Activated naive CD8-positive, alpha-beta T cell treated with anti-CD3 and anti-CD28 coated beads for 36 hours (primary cell): Measurements from ENCODE around the gene UVRAG. TPM values are rescaled to one million over a fixed set of nuclear protein-coding genes. Genes with fewer than 3 reads are reported as not detected.
"Not testable (repeated sequence)": the region's sequence is repeated elsewhere in the genome, so short reads cannot be mapped to it uniquely, and the experiment has no call there.

Experiments used
- DNase-seq: peaks from one replicate; pipeline ENCODE4 v3.0.0; 2021
- H3K27ac Mint-ChIP-seq: one replicate; pipeline ENCODE4 v1.8.0; 2022; ENCODE audit warnings: mild to moderate bottlenecking, moderate library complexity, mixed read lengths
- H3K27me3 Mint-ChIP-seq: one replicate; pipeline ENCODE4 v1.8.0; 2022; ENCODE audit warnings: mild to moderate bottlenecking, mixed read lengths
- H3K36me3 Mint-ChIP-seq: one replicate; pipeline ENCODE4 v1.8.0; 2021; ENCODE audit warnings: mild to moderate bottlenecking, mixed read lengths
- H3K4me1 Mint-ChIP-seq: one replicate; pipeline ENCODE4 v1.8.0; 2021; ENCODE audit warnings: mixed read lengths
- H3K4me3 Mint-ChIP-seq: one replicate; pipeline ENCODE4 v1.8.0; 2022; ENCODE audit warnings: mild to moderate bottlenecking, moderate library complexity, mixed read lengths
- H3K9me3 Mint-ChIP-seq: one replicate; pipeline ENCODE4 v1.8.0; 2022; ENCODE audit warnings: mixed read lengths
- total RNA-seq, 2 experiments: library from RNA; stranded (reverse); gene quantifications; one replicate each; pipeline ENCODE4 v1.2.3, GENCODE V29; 2021

UVRAG gene
- total RNA-seq, 2 experiments from 2014 or later = 16.8 to 17.7 TPM

DNA sequence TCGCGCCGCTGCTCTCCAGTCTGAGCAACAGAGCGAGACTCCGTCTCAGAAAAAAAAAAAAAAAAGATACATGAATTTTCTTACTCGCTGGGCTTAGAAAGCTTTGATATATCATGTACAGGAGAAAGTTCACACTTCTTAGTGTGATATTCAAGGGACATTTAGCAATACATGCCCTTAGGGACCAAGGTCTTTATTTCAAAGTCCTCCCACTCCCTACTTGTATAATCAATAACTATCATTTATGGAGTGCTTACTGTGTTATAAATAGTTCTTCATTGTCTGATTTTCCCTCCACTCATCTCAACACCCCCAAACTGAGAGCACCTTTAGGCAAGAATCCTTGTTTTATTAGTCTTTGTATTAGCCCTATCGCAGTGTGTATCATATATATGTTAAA is 103.3 kb downstream of the UVRAG start:
- no peaks in the 10 kb centered on the region for H3K9me3 Mint-ChIP-seq
- no peak for DNase-seq
- peaks cover 18% of the 10 kb centered on the region for H3K4me1 Mint-ChIP-seq
- H3K4me3 Mint-ChIP-seq = no peak overlapping the region
- H3K27me3 Mint-ChIP-seq = no peaks in the 10 kb centered on the region
- H3K36me3 Mint-ChIP-seq = peaks cover 14% of the 10 kb centered on the region
- H3K27ac Mint-ChIP-seq = no peak overlapping the region

- H3K9me3 Mint-ChIP-seq = no peaks in the 10 kb centered on the region
- DNase-seq = no peak
- H3K27me3 Mint-ChIP-seq = no peaks in the 10 kb centered on the region
- peaks cover 15% of the 10 kb centered on the region for H3K4me1 Mint-ChIP-seq
- no peak overlapping the region for H3K4me3 Mint-ChIP-seq
- no peak overlapping the region for H3K27ac Mint-ChIP-seq
- H3K36me3 Mint-ChIP-seq = peaks cover 11% of the 10 kb centered on the region
Observed at GRCh38 chr11:75919525-75919924, 104.5 kb downstream of the UVRAG start.

DNA sequence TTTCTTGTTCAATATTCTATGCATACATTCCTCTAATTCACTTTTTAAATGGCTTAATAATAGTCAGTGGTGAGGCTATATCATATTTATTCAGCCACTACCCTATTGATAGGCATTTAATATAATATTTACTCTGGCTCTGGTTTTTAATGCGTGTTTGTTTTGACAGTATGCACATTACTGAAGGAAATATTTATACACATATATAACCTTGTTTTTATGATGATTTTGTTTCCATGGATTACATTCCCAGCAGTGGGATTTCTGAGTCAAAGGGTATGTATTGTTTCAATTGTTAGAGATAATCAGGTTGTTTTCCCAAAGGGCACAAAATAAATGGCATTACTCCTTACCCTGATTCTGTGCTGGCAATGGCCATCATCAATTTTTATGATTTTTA is 105.8 kb downstream of the UVRAG start:
- H3K4me3 Mint-ChIP-seq = no peak overlapping the region

DNA sequence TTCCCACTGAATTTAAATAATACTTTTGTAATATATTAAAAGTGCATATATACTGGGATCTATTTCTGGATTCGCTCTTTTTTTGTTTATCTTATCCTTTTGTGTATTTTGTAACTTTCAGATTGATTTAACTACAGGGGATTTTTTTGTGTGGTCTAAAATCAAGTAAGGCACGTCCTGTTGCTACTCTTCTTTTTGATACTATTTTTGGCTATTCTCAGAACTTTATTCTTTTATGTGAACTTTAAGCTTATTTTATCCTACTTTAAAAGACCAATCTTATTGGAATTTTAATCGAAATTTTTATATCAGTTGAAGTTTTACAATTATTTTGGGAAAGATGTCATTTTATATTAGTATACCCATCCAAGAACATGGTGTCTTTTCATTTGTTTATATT is 106.8 kb downstream of the UVRAG start:
- no peaks in the 10 kb centered on the region for H3K27me3 Mint-ChIP-seq
- H3K27ac Mint-ChIP-seq = no peak overlapping the region
- no peak for DNase-seq
- no peak overlapping the region for H3K4me3 Mint-ChIP-seq
- H3K9me3 Mint-ChIP-seq = no peaks in the 10 kb centered on the region
- peaks cover 6% of the 10 kb centered on the region for H3K36me3 Mint-ChIP-seq
- peaks cover 15% of the 10 kb centered on the region for H3K4me1 Mint-ChIP-seq

More for the DNA sequence above, 105.8 kb downstream of the UVRAG start:
- H3K36me3 Mint-ChIP-seq = peaks cover 11% of the 10 kb centered on the region
- no peak overlapping the region for H3K27ac Mint-ChIP-seq
- peaks cover 15% of the 10 kb centered on the region for H3K4me1 Mint-ChIP-seq
- no peak for DNase-seq
- no peaks in the 10 kb centered on the region for H3K9me3 Mint-ChIP-seq
- H3K27me3 Mint-ChIP-seq = no peaks in the 10 kb centered on the region

DNA sequence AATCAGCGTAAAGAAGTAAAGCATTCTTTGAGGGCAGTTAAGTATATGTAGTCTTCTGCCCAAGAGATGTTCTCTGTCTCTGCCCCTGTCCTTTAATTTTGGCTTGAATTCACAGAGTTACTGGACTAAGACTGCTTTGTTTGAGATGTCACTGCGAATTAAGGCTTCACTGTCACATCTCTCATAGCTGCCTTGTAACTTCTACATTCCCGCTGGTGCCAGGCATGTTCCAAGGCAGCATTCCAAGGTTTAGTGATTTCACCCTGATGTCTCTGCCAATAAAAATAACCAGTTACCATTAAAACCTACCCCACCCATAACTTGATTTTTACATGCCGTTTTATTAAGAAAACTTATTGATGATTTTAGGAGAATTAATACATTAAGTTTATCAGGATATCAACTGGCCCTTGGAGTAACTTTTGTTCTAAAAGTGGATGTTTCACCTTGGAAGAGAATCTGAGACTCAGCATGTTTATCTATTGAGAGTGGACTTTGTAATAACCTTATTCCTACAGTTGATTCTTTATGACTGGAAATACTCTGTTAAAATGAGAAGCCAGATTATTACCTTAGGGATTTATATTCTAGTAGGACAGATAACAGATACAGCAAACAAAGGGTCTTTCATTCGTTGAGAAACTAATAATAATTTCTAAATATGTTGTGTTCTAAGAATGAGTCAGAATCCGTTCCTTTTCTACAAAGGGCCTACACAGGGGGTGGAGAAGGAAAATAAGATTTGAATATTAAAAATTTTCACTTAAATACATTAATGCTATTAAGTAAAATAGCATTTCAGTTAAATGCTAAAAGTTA is 110.2 kb downstream of the UVRAG start:
- no peak for DNase-seq
- no peaks in the 10 kb centered on the region for H3K9me3 Mint-ChIP-seq
- peaks cover 12% of the 10 kb centered on the region for H3K4me1 Mint-ChIP-seq
- H3K27ac Mint-ChIP-seq = no peak overlapping the region
- peaks cover 3% of the 10 kb centered on the region for H3K36me3 Mint-ChIP-seq
- H3K27me3 Mint-ChIP-seq = no peaks in the 10 kb centered on the region
- H3K4me3 Mint-ChIP-seq = no peak overlapping the region

DNA sequence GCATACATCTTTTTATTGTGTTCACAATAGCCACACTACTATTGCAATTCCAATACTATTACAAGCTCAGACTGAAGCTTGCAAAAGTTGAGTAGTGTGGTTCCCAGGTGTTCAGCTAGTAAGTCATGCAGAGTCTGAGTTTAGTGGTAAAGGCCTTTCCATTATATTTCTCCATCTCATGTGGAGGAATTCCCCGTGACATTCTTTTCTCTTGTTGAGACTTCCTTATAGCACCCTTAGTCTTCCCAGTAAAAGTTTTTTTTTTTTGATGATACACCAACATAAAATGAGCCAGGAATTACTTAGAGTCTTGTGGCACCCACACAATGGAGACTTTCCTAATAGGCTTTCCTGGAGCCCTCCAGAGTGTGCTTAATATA is 110.8 kb downstream of the UVRAG start:
- H3K4me3 Mint-ChIP-seq = no peak overlapping the region

GRCh38 chr11:75929706-75930105 is 114.7 kb downstream of the UVRAG start:
- Mint-ChIP-seq H3K9me3 (no peaks in the 10 kb centered on the region), H3K4me1 (peaks cover 3% of the 10 kb centered on the region), H3K27ac (no peak overlapping the region), H3K27me3 (no peaks in the 10 kb centered on the region), H3K36me3 (peaks cover 13% of the 10 kb centered on the region), H3K4me3 (no peak overlapping the region)
- no peak for DNase-seq

More for the DNA sequence above, 110.8 kb downstream of the UVRAG start:
- H3K36me3 Mint-ChIP-seq = peaks cover 2% of the 10 kb centered on the region
- H3K27me3 Mint-ChIP-seq = no peaks in the 10 kb centered on the region
- DNase-seq = no peak
- no peak overlapping the region for H3K27ac Mint-ChIP-seq
- H3K9me3 Mint-ChIP-seq = no peaks in the 10 kb centered on the region
- H3K4me1 Mint-ChIP-seq = peaks cover 9% of the 10 kb centered on the region

DNA sequence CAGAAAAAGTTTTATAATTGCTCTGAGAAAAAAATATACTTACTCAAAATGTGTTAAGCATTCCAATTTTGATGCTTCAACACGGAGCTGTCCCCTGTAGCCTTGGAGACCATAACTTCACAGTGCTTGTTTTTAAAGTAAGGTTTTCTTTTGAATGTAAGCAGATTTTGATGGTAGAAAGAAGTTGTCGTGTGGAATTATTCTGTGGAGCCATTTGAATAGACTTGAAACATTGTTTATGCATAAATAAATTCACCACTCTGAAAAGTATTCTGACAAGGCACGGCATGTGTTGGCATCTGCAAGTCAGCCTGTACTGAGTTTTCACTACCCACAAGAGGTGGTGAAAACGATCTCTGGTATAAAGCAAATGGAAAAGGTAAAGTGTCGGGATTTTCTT is 115.5 kb downstream of the UVRAG start:
- Mint-ChIP-seq H3K4me1 (peaks cover 3% of the 10 kb centered on the region), H3K27ac (no peak overlapping the region), H3K4me3 (no peak overlapping the region), H3K27me3 (no peaks in the 10 kb centered on the region), H3K36me3 (peaks cover 13% of the 10 kb centered on the region), H3K9me3 (no peaks in the 10 kb centered on the region)
- DNase-seq = no peak

DNA sequence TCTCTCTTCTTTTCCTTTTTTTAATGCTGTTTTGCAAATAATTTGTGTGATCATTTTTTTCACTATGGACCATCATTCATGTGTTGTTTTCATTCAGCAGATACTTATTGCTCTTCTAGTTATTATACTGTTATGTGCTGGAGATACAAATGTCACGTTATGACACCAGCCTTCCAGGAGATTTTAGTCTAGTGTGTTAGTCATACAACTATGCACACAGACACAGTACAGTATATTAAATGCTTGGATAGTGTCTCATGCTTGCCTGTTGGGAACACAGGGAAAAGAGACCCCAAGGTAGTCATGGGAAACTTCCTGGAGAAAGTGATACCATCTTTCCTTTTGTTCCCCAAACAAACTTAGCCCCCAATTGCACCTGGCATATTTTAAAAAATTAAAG is 116.1 kb downstream of the UVRAG start:
- no peak for DNase-seq
- H3K27me3 Mint-ChIP-seq = no peaks in the 10 kb centered on the region
- peaks cover 3% of the 10 kb centered on the region for H3K4me1 Mint-ChIP-seq
- no peak overlapping the region for H3K4me3 Mint-ChIP-seq
- peaks cover 16% of the 10 kb centered on the region for H3K36me3 Mint-ChIP-seq
- no peak overlapping the region for H3K27ac Mint-ChIP-seq
- H3K9me3 Mint-ChIP-seq = no peaks in the 10 kb centered on the region

DNA sequence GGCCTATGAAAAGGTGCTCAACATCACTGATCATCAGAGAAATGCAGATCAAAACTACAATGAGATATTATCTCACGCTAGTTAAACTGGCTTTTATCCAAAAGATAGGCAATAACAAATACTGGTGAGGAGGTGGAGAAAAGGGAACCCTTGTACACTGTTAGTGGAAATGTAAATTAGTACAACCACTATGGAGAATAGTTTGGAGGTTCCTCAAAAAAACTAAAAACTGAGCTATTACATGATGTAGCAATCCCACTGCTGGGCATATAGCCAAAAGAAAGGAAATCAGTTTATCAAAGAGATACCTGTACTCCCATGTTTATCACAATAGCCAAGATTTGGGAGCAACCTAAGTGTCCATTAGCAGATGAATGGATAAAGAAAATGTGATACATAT is 118.7 kb downstream of the UVRAG start:
- peaks cover 16% of the 10 kb centered on the region for H3K36me3 Mint-ChIP-seq
- not testable (repeated sequence) for H3K4me1 Mint-ChIP-seq, H3K9me3 Mint-ChIP-seq, H3K27me3 Mint-ChIP-seq, H3K27ac Mint-ChIP-seq, DNase-seq, H3K4me3 Mint-ChIP-seq

- Mint-ChIP-seq H3K36me3 (peaks cover 17% of the 10 kb centered on the region), H3K27me3 (no peaks in the 10 kb centered on the region), H3K4me1 (peaks cover 3% of the 10 kb centered on the region), H3K27ac (no peak overlapping the region), H3K4me3 (no peak overlapping the region), H3K9me3 (no peaks in the 10 kb centered on the region)
- no peak for DNase-seq
Observed at GRCh38 chr11:75934851-75935250, 119.8 kb downstream of the UVRAG start.

DNA sequence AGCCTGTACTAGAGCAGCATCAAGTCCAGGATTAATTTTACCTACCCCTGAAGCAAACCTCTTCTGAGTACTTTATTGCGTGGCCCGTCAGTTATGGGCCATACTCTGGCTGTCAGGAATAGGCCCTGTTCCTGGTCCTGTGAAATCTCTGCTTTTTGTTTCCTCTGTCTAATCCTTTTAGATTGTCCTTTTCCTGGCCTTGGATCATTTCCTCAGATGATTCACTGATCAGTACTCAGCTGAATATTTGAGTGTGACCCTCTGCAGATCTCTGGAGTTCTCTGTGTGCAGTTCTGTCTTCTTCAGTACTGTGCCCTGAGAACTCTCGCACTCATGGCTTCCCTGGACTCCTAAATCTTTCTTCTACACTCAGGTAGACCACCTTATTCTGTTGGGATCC is 123.5 kb downstream of the UVRAG start:
- peaks cover 5% of the 10 kb centered on the region for H3K36me3 Mint-ChIP-seq
- peaks cover 5% of the 10 kb centered on the region for H3K4me1 Mint-ChIP-seq
- no peak overlapping the region for H3K4me3 Mint-ChIP-seq
- H3K27me3 Mint-ChIP-seq = no peaks in the 10 kb centered on the region
- H3K27ac Mint-ChIP-seq = no peak overlapping the region
- no peaks in the 10 kb centered on the region for H3K9me3 Mint-ChIP-seq
- DNase-seq = no peak

DNA sequence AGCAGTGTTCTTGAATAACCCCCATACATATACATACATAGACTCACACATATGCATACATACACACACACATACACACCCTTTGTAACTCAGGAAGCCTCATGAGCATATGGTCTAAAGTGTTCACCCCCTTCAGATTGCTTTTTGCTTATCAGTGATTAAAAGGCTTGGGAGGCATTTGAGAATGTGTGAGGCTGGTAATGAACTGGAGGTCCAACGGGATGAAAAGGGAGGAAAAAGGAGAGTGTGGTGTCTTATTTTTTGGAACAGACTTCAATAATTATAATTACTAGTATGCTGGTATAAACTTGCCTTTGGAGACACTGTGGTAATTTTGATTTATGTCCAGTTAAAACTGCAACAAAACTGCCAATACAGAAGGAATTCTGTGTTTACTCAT is 124.5 kb downstream of the UVRAG start:
- Mint-ChIP-seq H3K4me1 (peaks cover 5% of the 10 kb centered on the region), H3K27ac (no peak overlapping the region), H3K36me3 (peaks cover 5% of the 10 kb centered on the region), H3K9me3 (no peaks in the 10 kb centered on the region), H3K4me3 (no peak overlapping the region), H3K27me3 (no peaks in the 10 kb centered on the region)
- DNase-seq = no peak

DNA sequence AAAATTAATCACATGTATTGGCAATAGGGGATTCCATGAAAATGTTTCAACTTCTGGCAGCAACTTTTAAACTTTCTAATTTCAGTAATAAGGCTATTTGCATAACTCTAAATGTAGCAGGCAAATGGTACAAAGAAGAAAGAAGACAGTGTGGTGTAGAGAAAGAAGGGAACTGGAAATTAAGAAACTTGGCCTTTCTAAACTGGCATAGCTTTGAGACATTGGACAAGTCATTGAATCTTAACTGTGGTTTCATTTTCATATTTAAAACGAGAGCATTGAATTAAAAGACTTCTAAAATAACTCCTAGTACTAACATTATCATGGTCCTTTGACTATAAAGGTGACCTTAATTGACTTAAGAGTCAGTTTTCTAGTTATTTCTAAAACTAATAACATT is 125.0 kb downstream of the UVRAG start:
- no peak overlapping the region for H3K27ac Mint-ChIP-seq
- no peak for DNase-seq
- H3K4me3 Mint-ChIP-seq = no peak overlapping the region
- H3K4me1 Mint-ChIP-seq = peaks cover 5% of the 10 kb centered on the region
- H3K36me3 Mint-ChIP-seq = peaks cover 5% of the 10 kb centered on the region
- H3K27me3 Mint-ChIP-seq = no peaks in the 10 kb centered on the region
- no peaks in the 10 kb centered on the region for H3K9me3 Mint-ChIP-seq

DNA sequence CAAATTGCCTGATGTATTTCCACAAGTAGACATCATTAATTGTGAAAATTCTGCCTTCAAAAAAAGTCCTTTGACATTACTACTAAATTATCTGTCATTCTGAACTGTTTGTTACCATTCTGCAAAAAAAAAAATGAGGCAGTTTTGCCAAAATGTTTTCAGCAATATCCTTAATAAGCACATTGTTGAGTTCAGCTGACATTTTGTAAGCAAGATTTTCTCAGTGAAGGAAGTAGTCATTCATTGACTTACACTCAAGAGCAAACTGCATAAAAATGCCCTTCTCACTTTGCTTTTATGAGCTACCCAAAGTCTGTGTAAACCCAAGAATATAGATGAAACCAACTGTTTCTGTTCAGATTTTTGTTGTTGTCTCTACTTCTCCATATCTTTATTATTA is 125.9 kb downstream of the UVRAG start:
- Mint-ChIP-seq H3K27me3 (no peaks in the 10 kb centered on the region), H3K9me3 (no peaks in the 10 kb centered on the region), H3K36me3 (peaks cover 3% of the 10 kb centered on the region), H3K4me1 (peaks cover 10% of the 10 kb centered on the region), H3K27ac (no peak overlapping the region), H3K4me3 (no peak overlapping the region)
- no peak for DNase-seq

- Mint-ChIP-seq H3K27me3 (no peaks in the 10 kb centered on the region), H3K4me1 (peaks cover 23% of the 10 kb centered on the region), H3K27ac (no peak overlapping the region), H3K4me3 (no peak overlapping the region), H3K9me3 (no peaks in the 10 kb centered on the region), H3K36me3 (peaks cover 2% of the 10 kb centered on the region)
- DNase-seq = no peak
Observed at GRCh38 chr11:75944515-75944914, 129.5 kb downstream of the UVRAG start.
